ENCODE data around the gene KLKB1. TPM values are rescaled to one million over a fixed set of nuclear protein-coding genes. Genes with fewer than 3 reads are reported as not detected.

Gene KLKB1
- total RNA-seq, 1 experiment from 2014 or later: not detected

DNA sequence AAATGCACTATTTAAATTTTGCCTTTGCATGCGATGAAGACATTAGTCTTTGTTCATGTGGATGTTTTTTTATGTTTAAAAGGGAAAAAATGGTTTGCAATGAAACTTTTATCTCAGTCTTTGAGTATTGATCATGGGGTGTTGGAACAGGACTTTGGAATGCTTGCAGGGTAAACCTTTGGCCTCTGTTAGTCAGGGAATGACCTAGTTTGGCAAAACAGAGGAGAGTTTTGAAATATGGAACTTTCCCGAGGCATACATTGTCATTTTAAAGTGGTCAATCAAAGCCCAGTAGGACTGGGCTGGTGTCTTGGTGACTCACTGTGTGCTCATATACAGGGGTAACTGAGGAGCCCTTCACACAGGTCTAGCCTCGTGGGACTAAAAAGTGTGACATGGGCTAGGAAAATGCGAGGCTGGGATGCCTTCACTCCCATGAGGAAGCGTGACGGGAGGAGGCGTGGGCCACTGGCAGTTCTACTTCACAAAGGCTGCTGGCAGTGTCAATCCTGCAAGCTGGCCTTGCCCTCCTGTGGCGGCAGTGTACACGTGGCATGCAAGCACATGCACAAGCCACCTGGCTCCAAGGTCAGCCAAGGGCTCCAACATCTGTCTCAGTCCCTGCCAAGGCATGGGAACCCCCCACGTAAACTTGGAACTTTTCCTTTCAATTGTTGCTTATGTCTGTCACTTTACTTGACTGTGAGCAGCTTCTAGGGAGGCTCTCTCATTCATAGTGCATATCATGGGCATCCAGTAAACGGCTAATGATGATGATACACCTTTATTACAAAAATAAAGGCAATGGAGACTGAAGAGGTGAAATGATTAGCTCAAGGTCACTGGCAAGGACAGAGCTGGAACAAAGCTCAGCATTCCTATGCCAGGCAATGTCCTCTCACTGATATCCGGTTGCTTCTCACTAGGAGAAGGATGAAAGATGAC lies 33.5 kb downstream of the KLKB1 start:
- intact Hi-C loops (cut with micrococcal nuclease; ENCODE audit: unreplicated experiment): no loop called here
- no peak for DNase-seq (ENCODE audit: low read depth, low spot score)
- in situ Hi-C loops (cut with HindIII; ENCODE audit: low pct_unique_long_range_greater_than_20kb, low sequenced_read_pairs): no loop called here
- TF ChIP-seq, protein P1, sequence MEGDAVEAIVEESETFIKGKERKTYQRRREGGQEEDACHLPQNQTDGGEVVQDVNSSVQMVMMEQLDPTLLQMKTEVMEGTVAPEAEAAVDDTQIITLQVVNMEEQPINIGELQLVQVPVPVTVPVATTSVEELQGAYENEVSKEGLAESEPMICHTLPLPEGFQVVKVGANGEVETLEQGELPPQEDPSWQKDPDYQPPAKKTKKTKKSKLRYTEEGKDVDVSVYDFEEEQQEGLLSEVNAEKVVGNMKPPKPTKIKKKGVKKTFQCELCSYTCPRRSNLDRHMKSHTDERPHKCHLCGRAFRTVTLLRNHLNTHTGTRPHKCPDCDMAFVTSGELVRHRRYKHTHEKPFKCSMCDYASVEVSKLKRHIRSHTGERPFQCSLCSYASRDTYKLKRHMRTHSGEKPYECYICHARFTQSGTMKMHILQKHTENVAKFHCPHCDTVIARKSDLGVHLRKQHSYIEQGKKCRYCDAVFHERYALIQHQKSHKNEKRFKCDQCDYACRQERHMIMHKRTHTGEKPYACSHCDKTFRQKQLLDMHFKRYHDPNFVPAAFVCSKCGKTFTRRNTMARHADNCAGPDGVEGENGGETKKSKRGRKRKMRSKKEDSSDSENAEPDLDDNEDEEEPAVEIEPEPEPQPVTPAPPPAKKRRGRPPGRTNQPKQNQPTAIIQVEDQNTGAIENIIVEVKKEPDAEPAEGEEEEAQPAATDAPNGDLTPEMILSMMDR (IDR thresholded peaks at IDR 0.05): no peak
- TF ChIP-seq, protein P2, sequence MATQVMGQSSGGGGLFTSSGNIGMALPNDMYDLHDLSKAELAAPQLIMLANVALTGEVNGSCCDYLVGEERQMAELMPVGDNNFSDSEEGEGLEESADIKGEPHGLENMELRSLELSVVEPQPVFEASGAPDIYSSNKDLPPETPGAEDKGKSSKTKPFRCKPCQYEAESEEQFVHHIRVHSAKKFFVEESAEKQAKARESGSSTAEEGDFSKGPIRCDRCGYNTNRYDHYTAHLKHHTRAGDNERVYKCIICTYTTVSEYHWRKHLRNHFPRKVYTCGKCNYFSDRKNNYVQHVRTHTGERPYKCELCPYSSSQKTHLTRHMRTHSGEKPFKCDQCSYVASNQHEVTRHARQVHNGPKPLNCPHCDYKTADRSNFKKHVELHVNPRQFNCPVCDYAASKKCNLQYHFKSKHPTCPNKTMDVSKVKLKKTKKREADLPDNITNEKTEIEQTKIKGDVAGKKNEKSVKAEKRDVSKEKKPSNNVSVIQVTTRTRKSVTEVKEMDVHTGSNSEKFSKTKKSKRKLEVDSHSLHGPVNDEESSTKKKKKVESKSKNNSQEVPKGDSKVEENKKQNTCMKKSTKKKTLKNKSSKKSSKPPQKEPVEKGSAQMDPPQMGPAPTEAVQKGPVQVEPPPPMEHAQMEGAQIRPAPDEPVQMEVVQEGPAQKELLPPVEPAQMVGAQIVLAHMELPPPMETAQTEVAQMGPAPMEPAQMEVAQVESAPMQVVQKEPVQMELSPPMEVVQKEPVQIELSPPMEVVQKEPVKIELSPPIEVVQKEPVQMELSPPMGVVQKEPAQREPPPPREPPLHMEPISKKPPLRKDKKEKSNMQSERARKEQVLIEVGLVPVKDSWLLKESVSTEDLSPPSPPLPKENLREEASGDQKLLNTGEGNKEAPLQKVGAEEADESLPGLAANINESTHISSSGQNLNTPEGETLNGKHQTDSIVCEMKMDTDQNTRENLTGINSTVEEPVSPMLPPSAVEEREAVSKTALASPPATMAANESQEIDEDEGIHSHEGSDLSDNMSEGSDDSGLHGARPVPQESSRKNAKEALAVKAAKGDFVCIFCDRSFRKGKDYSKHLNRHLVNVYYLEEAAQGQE (IDR thresholded peaks at IDR 0.05; ENCODE audit: insufficient read depth in 1 of 2, low read depth in 2 of 2, low read length in 1 of 2): no peak
- TF ChIP-seq TCF7L2 (IDR thresholded peaks at IDR 0.05; ENCODE audit: low read depth, low read length) (no peak), SIN3A (IDR thresholded peaks at IDR 0.05; ENCODE audit: borderline replicate concordance, insufficient read depth, low read depth, low read length) (no peak), POLR2AphosphoS5 (IDR thresholded peaks at IDR 0.05; ENCODE audit: low read depth, low read length) (no peak)
- H3K4me3 ChIP-seq (ENCODE audit: low read depth in 2 of 2, low read length in 2 of 2): no peak overlapping the region
- ChIA-PET CTCF (no interaction called here), POLR2A (no interaction called here)
- no peak for ATAC-seq
- no peaks in the 10 kb centered on the region for H3K4me1 ChIP-seq (ENCODE audit: control insufficient read depth, insufficient read depth, low read length)
- BruUV-seq (replicated peaks): no TSS peak
- no peak overlapping the region for H3K27ac ChIP-seq (ENCODE audit: low read length)
- no peaks in the 10 kb centered on the region for H3K27me3 ChIP-seq (ENCODE audit: control insufficient read depth, insufficient read depth, low read length)
- H3K36me3 ChIP-seq (ENCODE audit: control insufficient read depth, insufficient read depth, low read length): no peaks in the 10 kb centered on the region
- H3K9me3 ChIP-seq (ENCODE audit: control insufficient read depth, insufficient read depth, low read depth, low read length): no peaks in the 10 kb centered on the region

DNA sequence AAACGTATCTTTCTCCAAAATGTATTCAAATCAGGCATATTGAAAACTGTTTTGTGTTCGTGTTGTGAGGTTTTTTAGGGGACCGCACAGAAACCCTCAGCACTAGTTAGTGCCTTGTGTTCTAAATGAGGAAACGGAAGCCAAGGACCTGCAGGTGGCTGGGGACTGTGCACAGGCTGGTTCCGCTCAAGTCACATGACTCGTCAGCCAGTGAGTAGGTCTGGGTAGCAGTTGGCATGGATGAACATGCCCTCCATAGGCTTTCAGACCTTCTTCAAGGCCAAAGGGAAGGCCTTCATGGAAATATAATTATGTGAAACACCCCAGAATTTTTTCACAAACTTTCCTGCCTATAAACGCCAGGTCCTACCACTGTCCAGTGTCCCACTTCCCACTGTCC lies 37.4 kb downstream of the KLKB1 start:
- intact Hi-C loops (cut with micrococcal nuclease; ENCODE audit: unreplicated experiment): no loop called here
- BruUV-seq (replicated peaks): no TSS peak
- in situ Hi-C loops (cut with HindIII; ENCODE audit: low pct_unique_long_range_greater_than_20kb, low sequenced_read_pairs): no loop called here

More for the DNA sequence above, 37.4 kb downstream of the KLKB1 start:
- TF ChIP-seq, protein P2 (IDR thresholded peaks at IDR 0.05; ENCODE audit: insufficient read depth in 1 of 2, low read depth in 2 of 2, low read length in 1 of 2): no peak
- TF ChIP-seq SIN3A (IDR thresholded peaks at IDR 0.05; ENCODE audit: borderline replicate concordance, insufficient read depth, low read depth, low read length): no peak
- no peak for TF ChIP-seq TCF7L2 (IDR thresholded peaks at IDR 0.05; ENCODE audit: low read depth, low read length)
- TF ChIP-seq, protein P1 (IDR thresholded peaks at IDR 0.05): no peak
- TF ChIP-seq POLR2AphosphoS5 (IDR thresholded peaks at IDR 0.05; ENCODE audit: low read depth, low read length): no peak
- Histone ChIP-seq H3K4me1 (ENCODE audit: control insufficient read depth, insufficient read depth, low read length) (no peaks in the 10 kb centered on the region), H3K27ac (ENCODE audit: low read length) (no peak overlapping the region), H3K4me3 (ENCODE audit: low read depth in 2 of 2, low read length in 2 of 2) (no peak overlapping the region), H3K27me3 (ENCODE audit: control insufficient read depth, insufficient read depth, low read length) (peaks cover 5% of the 10 kb centered on the region), H3K36me3 (ENCODE audit: control insufficient read depth, insufficient read depth, low read length) (no peaks in the 10 kb centered on the region), H3K9me3 (ENCODE audit: control insufficient read depth, insufficient read depth, low read depth, low read length) (no peaks in the 10 kb centered on the region)
- DNase-seq (ENCODE audit: low read depth, low spot score) (no peak), ATAC-seq (no peak)
- ChIA-PET POLR2A (no interaction called here), CTCF (no interaction called here)

All from Panc1 (cell line).